Keratinocyte (primary cell): ENCODE data around the gene RAB42.

ENCODE experiments used
- EZH2 ChIP-seq: IDR thresholded peaks from one replicate; pipeline ENCODE4 v1.6.1; 2012; ENCODE audit warnings: inconsistent platforms, mild to moderate bottlenecking, low read length, moderate library complexity
- TF ChIP-seq, protein P1 (sequence below), 3 experiments: IDR thresholded peaks in 1 of 3; conservative IDR thresholded peaks in 1 of 3; optimal IDR thresholded peaks in 1 of 3; 2 replicates in 2 of 3; 3 replicates in 1 of 3; pipeline versions ENCODE3 to v1.5.1; 2011; ENCODE audit warnings: low read length in 3 of 3, mild to moderate bottlenecking in 3 of 3, moderate library complexity in 2 of 3, control low read depth in 1 of 3, inconsistent platforms in 1 of 3; ENCODE audit not compliant: insufficient read depth in 2 of 3; ENCODE audit errors: extremely low read depth in 1 of 3

DNA sequence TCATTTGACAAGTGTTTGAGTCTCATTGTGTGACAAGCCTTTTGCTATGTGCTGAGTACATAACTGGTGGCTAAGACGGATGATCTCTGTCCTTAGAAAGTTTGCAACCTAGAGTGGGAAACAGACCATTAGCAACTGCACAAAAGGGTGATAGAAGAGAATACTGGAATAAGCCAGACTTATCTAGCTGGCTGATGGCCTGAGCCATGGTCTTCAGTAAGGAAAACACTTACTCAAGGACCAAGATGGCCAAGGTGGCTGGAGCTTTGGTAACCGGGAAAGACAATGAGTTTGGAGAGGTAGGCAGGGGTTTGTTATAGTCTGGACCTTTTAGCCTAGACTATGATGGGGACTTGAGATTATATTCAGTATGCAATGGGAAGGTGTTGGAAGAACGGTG lies 52.4 kb downstream of the RAB42 start:
- no peak for TF ChIP-seq EZH2
- TF ChIP-seq, protein P1, sequence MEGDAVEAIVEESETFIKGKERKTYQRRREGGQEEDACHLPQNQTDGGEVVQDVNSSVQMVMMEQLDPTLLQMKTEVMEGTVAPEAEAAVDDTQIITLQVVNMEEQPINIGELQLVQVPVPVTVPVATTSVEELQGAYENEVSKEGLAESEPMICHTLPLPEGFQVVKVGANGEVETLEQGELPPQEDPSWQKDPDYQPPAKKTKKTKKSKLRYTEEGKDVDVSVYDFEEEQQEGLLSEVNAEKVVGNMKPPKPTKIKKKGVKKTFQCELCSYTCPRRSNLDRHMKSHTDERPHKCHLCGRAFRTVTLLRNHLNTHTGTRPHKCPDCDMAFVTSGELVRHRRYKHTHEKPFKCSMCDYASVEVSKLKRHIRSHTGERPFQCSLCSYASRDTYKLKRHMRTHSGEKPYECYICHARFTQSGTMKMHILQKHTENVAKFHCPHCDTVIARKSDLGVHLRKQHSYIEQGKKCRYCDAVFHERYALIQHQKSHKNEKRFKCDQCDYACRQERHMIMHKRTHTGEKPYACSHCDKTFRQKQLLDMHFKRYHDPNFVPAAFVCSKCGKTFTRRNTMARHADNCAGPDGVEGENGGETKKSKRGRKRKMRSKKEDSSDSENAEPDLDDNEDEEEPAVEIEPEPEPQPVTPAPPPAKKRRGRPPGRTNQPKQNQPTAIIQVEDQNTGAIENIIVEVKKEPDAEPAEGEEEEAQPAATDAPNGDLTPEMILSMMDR (optimal IDR thresholded peaks at IDR 0.05 in 1 of 3, IDR thresholded peaks at IDR 0.05 in 1 of 3, conservative IDR thresholded peaks at IDR 0.05 in 1 of 3; ENCODE audit: extremely low read depth in 1 of 3, insufficient read depth in 2 of 3, low read length in 3 of 3) = no peak
